Motor neuron (in vitro differentiated cells): ENCODE results near the gene NHLRC4. TPM values are rescaled to one million over a fixed set of nuclear protein-coding genes. Genes with fewer than 3 reads are reported as not detected.
"Not testable (repeated sequence)": the region's sequence is repeated elsewhere in the genome, so short reads cannot be mapped to it uniquely, and the experiment has no call there.

Experiments used
- ATAC-seq, 8 experiments: fragments of 200-7000 bp; cut with Tn5 transposase; replicated peaks in 6 of 8; 2 replicates each; pipeline ENCODE4 v1.8.0; 2021; ENCODE audit warnings: mild to moderate bottlenecking in 8 of 8, moderate library complexity in 8 of 8
- H3K27ac ChIP-seq, 2 donors: fragments of 250-450 bp; sonication (Bioruptor Pico); 2 replicates each; pipeline ENCODE4 v1.9.0; 2021; ENCODE audit warnings: antibody characterized with exemption in 2 of 2, mild to moderate bottlenecking in 2 of 2, moderate library complexity in 1 of 2
- H3K4me1 ChIP-seq, 2 donors: fragments of 250-450 bp; sonication (Bioruptor Pico); replicated peaks in 1 of 2; 2 replicates each; pipeline ENCODE4 v1.6.1; 2021; ENCODE audit warnings: antibody characterized with exemption in 2 of 2, mild to moderate bottlenecking in 2 of 2, moderate library complexity in 1 of 2
- H3K4me3 ChIP-seq, 5 donors: fragments of 250-450 bp; sonication (Bioruptor Pico); 2 replicates each; pipeline ENCODE4 v1.9.0; 2021; ENCODE audit warnings: antibody characterized with exemption in 5 of 5, mild to moderate bottlenecking in 5 of 5, moderate library complexity in 4 of 5
- WGBS, 10 experiments: fragments of 450-650 bp; shearing (Covaris generic); methylation state at CpG; one replicate each; pipeline ENCODE4 v1.0.0; 2022; 5-methylcytosine and 5-hydroxymethylcytosine counted together
- in situ Hi-C, 9 experiments: fragments of 400-800 bp; cut with MboI; loops; one replicate each; pipeline ENCODE4 v1.15.0; 2021; ENCODE audit warnings: low sequenced_read_pairs in 9 of 9, low pct_unique_long_range_greater_than_20kb in 2 of 9; ENCODE audit not compliant: unreplicated experiment in 9 of 9
- total RNA-seq, 8 experiments: library from RNA; unstranded; fragments of 300-600 nt; gene quantifications; 2 replicates each; pipeline versions ENCODE4 v1.2.3 to v1.2.4, GENCODE V29; 2022

Gene NHLRC4
- total RNA-seq, 8 experiments from 2014 or later, result 0.33 to 2.2 (median 1.0) TPM

DNA sequence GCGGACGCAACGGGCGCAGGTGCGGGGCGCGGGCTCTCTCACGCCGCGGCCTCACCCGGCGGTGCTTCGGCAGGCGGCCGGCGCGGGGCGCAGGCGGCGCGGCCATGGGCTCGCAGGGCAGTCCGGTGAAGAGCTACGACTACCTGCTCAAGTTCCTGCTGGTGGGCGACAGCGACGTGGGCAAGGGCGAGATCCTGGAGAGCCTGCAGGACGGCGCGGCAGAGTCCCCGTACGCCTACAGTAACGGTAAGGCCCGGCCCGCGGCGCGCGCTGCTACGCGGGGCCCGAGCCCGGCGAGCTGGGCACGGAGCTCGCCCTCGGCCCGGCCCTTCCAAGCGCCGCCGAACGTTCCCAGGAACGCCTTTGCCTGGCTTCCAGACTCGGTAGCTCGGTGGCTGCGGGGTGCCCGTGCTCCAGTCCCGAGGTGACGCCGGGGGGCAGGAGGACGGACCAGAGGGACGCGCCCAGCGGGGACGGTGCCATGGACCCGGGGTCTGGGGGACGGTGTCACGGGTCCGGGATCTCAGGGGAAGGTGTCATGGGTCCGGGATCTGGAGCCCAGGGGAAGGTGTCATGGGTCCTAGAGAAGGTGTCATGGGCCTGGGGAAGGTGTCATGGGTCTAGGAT is 23.5 kb downstream of the NHLRC4 start:
- in situ Hi-C loops, result no loop called here
- Histone ChIP-seq H3K27ac (peak overlapping the region; percentile 57 to 99), H3K4me3 (peak overlapping the region; percentile 69 to 96 (median 90)), H3K4me1 (peaks cover 12 to 14% of the 10 kb centered on the region in 2 donors)
- peak in 3 of 8 experiments; percentile 5 to 8 (median 8) for ATAC-seq
- WGBS, 10 experiments, result 0% methylated on average over 1 to 2 of the region's 71 CpGs; no CpG with 5 or more reads in 6 of the 10 experiments

DNA sequence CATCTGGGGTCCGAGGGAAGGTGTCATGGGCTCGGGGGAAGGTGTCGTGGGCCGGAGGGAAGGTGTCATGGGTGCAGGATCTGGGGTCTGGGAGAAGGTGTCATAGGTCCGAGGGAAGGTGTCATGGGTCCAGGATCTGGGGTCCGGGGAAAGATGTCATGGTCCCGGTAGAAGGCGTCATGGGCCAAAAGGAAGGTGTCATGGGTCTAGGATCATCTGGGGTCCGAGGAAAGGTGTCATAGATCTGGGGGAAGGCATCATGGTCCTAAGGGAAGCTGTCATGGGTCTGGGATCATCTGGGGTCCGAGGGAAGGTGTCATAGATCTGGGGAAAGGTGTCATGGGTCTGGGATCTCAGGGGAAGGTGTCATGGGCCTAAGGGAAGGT is 24.0 kb downstream of the NHLRC4 start:
- Histone ChIP-seq H3K27ac (peak overlapping the region in 1 of 2 donors; percentile 99), H3K4me3 (peak overlapping the region; percentile 69 to 96 (median 90)), H3K4me1 (peaks cover 12 to 14% of the 10 kb centered on the region in 2 donors)
- no peak for ATAC-seq
- in situ Hi-C loops, result no loop called here
- 0 to 100% (median 43%) methylated on average over 1 to 8 of the region's 10 CpGs; no CpG with 5 or more reads in 4 of the 10 experiments for WGBS, 10 experiments

DNA sequence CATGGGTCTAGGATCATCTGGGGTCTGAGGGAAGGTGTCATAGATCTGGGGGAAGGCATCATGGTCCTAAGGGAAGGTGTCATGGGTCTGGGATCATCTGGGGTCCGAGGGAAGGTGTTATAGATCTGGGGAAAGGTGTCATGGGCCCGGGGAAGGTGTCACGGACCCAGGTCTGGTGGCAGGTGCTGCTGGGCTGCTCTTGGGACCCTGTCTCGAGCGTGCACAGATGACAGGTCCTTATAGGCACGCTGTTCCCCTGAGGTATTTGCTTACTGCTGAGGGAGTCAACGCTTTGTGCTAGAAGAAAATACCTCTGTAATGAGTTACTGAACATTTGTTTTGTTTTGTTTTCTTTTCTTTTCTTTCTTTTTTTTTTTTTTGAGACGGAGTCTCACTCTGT is 24.4 kb downstream of the NHLRC4 start:
- Histone ChIP-seq H3K27ac (no peak overlapping the region), H3K4me3 (peak overlapping the region in 4 of 5 donors; percentile 86 to 96 (median 92)), H3K4me1 (peaks cover 12 to 14% of the 10 kb centered on the region in 2 donors)
- WGBS, 10 experiments, result 73 to 100% (median 90%) methylated on average over 1 to 6 of the region's 8 CpGs; no CpG with 5 or more reads in 4 of the 10 experiments
- no peak for ATAC-seq
- in situ Hi-C loops, result no loop called here

DNA sequence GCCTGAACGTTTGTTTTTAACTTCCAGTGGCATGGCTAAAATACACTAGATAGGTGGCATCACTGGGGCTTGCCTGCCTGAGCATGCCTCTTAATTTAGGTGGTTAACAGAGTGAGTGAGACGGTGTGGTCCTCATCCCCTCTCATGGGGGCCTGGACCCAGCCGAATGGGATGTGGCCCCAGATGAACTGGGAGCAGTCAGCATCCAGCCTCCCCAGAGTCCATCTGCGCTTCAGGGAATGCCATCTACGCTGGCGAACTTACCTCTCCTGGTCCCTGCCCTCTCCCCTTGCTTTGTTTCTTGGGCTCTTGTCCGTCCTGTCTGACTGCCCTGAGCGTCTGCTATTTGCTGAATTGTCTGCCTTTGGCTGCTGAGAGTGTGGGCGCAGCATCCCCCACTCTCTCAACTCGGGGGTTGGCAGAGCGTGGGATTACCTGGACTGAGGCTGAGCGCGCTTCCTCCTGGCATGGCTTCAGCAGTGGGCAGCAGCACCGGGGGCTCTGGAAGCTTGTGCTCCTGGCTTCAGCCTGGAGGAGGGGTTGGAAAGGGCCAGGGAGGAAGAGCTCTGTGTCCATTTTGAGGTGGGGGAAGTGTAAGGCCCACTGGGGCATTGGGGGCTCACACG is 25.2 kb downstream of the NHLRC4 start:
- 60 to 100% (median 93%) methylated on average over 3 to 8 of the region's 15 CpGs; no CpG with 5 or more reads in 6 of the 10 experiments for WGBS, 10 experiments
- Histone ChIP-seq H3K4me3 (no peak overlapping the region), H3K27ac (no peak overlapping the region), H3K4me1 (peaks cover 12 to 14% of the 10 kb centered on the region in 2 donors)
- in situ Hi-C loops, result no loop called here
- no peak for ATAC-seq

DNA sequence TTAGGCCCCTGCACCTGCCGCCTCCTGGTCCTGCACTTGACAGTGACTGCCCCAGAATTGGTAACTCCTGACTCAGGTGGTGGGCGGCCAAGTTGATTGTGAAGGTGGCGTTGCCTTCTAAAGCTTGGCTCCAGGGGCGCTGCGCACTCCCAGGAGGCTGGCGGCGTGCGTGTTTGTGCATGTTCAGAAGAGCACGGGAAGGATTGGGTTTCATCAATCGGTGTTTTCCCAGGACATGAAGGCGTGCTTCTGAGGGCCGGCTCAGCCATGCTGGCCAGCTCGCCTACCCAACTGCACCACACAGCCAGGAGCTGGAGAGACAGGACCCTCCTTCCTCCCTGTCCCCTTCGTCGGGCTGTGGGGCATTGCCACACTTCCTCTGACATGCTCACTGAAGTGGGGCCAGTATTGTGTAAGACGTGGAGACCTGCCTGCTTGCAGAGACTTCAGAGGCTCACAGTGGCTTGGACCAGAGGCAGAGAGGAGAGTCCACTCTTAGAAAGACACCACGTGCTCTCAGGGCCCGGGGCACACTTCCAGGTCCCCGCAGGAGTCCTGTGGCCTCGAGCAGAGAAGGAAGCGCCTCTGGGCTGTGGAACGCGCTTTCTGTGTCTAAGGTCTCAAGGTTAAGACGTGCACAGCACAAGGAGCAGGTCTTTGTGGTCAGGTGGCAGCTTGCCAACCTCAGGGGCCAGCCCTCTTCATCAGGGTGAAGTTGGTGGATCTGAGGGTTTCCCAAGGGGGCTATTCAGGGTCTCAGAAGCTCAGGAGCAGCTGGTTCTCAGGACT is 25.9 kb downstream of the NHLRC4 start:
- no peak overlapping the region for H3K4me3 ChIP-seq

DNA sequence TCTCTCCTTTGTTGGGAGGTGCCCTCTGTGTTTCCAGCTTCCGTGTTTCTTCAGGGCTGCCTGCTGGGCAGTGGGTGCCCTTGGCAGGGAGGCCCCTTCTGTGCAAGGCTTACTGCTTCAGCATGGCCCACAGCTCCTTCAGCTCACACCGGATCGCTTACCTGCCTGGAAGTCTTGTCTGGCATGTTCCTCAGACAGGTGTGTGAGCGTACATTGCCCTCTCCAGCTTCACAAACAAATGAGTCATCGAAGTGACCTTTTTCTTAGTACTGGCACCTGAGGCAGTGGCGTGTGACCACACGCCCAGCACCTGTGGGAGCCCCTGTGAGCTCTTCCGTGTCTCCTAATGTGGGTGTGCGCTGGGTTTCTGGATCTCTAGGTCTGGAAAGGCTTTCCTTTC is 26.6 kb downstream of the NHLRC4 start:
- no peak for ATAC-seq
- no peak overlapping the region for H3K4me3 ChIP-seq
- in situ Hi-C loops, result no loop called here
- H3K4me1 ChIP-seq, result peaks cover 5% of the 10 kb centered on the region in 2 donors
- WGBS, 10 experiments, result 87 to 100% (median 99%) methylated on average over 2 to 6 of the region's 9 CpGs; no CpG with 5 or more reads in 2 of the 10 experiments
- no peak overlapping the region for H3K27ac ChIP-seq

More for the DNA sequence above, 25.9 kb downstream of the NHLRC4 start:
- Histone ChIP-seq H3K4me1 (peaks cover 11% of the 10 kb centered on the region in 2 donors), H3K27ac (no peak overlapping the region)
- WGBS, 10 experiments, result 83 to 100% (median 96%) methylated on average over 2 to 11 of the region's 24 CpGs; no CpG with 5 or more reads in 5 of the 10 experiments
- ATAC-seq, result no peak
- in situ Hi-C loops, result no loop called here

DNA sequence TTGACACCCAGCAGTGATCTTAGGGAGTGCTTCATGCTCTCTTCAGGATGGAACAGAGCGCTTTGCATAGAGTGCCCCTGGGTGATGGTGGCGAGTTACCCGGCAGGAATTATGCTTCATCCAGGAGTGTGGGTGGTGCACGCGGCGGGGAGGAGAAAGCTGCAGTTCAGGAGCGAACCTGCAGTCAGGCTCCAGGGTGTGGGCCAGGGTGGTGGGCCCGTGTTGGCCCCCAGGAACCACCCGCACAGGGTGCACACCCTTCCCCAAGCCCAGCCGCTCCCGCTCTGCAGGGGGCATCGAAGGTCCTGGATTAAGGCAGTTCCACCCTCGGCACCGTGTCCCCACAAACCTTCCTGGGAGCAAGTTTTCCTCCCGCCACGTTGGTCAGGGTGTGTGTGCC is 27.0 kb downstream of the NHLRC4 start:
- H3K27ac ChIP-seq, result no peak overlapping the region
- no peak for ATAC-seq
- in situ Hi-C loops, result no loop called here
- H3K4me1 ChIP-seq, result peaks cover 5% of the 10 kb centered on the region in 2 donors
- 70 to 100% (median 90%) methylated on average over 1 to 5 of the region's 16 CpGs; no CpG with 5 or more reads in 4 of the 10 experiments for WGBS, 10 experiments
- H3K4me3 ChIP-seq, result no peak overlapping the region

DNA sequence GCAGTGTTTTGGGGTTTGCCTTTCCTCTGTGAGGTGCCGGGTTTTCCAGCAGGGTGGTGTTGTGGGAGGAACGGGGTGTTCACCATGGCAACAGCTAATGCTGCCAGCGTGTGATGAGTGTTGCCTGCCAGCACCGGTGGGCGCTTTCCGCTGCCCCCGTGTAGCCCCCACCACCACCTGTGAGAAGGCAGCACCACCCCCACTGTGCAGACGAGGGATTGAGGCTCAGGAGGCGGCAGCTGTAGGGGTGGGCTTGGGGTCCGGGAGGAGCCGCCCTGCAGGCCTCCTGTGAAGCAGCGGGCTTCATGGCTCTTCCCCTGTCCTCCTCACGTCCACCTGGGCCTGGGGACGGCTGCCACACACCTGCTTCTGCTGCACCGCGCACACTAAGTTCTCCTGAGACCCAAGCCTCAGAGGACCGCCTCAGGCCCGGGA is 28.3 kb downstream of the NHLRC4 start:
- ATAC-seq, result no peak
- Histone ChIP-seq H3K4me1 (peaks cover 5% of the 10 kb centered on the region in 2 donors), H3K4me3 (no peak overlapping the region), H3K27ac (no peak overlapping the region)
- in situ Hi-C loops, result no loop called here
- WGBS, 10 experiments, result 50% methylated on average over 2 of the region's 18 CpGs; no CpG with 5 or more reads in 9 of the 10 experiments

DNA sequence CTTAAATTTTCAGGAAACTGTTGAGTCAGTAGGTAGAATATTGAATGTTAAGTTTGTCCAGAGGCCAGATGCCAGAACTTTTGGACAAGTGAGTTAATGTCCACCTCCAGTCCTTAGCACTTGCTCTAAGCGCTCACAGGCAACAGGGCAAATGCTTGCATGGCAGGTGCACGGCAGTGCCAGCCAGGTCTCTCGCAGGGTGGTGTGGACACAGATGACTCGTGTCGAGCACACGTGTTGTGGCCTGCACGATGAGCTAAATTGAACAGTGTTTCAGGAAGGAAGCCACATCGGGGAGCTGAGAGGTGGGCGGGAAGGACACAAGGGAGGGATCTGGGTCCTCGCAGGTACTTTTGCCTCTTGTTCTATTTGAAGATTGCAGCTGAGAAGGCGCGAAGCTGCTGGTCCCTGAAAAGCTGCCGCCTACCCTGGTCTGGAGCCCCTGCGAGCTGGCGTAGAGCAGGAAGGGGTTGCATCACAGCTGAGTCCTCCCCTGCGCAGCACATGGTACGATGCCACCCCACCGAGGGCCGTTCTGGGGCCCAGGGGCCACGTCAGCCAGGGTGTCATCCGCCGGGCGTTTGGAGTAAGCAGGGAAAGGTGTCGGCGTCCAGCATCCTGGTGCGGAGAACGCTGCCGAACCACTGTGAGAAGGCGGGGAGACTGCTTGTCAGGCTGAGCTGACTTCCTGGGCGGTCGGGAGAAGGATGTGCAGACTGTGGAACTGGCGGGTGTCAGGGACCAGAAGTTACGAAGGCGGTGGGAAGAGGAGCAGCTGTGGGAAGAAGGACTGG is 29.3 kb downstream of the NHLRC4 start:
- in situ Hi-C loops, result no loop called here

DNA sequence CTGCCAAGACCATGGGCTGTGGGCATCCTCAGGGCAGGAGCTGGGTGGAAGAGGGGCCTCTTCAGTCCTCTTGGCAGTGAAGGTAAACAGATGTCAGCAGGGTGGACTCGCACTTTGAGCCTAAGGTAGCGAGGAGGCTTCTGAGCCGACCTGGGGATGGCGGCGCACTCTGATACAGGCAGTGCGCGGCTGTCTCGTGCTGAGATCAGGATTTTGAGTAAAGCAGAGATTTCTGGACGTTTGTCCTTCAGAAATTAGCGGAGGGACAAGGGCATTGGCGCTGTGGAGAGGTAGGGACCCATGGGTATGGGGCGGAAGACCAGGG is 29.9 kb downstream of the NHLRC4 start:
- 95% methylated on average over 6 of the region's 12 CpGs; no CpG with 5 or more reads in 9 of the 10 experiments for WGBS, 10 experiments
- Histone ChIP-seq H3K27ac (no peak overlapping the region), H3K4me3 (no peak overlapping the region), H3K4me1 (no peaks in the 10 kb centered on the region)
- in situ Hi-C loops, result no loop called here
- ATAC-seq, result no peak

More for the DNA sequence above, 29.3 kb downstream of the NHLRC4 start:
- Histone ChIP-seq H3K4me1 (no peaks in the 10 kb centered on the region), H3K4me3 (no peak overlapping the region), H3K27ac (no peak overlapping the region)
- no peak for ATAC-seq
- WGBS, 10 experiments, result 60 to 100% (median 83%) methylated on average over 1 to 22 of the region's 34 CpGs; no CpG with 5 or more reads in 4 of the 10 experiments

DNA sequence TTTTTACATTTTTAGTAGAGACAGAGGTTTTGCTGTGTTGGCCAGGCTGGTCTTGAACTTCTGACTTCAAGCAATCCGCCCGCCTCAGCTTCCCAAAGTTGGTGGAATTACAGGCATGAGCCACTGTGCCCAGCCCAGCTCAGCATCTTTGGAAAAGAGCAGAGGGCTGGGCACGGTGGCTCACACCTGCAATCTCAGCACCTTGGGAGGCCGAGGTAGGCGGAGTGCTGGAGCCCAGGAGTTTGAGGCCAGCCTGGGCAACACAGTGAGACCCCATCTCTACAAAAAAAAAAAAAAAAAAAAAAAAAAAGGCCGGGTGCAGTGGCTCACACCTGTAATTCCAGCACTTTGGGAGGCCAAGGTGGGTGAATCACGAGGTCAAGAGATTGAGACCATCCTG is 30.9 kb downstream of the NHLRC4 start:
- in situ Hi-C loops, H3K27ac ChIP-seq, H3K4me1 ChIP-seq, ATAC-seq, H3K4me3 ChIP-seq: not testable (repeated sequence)
- WGBS, 10 experiments, result 92 to 100% (median 100%) methylated on average over 1 to 5 of the region's 7 CpGs; no CpG with 5 or more reads in 3 of the 10 experiments

DNA sequence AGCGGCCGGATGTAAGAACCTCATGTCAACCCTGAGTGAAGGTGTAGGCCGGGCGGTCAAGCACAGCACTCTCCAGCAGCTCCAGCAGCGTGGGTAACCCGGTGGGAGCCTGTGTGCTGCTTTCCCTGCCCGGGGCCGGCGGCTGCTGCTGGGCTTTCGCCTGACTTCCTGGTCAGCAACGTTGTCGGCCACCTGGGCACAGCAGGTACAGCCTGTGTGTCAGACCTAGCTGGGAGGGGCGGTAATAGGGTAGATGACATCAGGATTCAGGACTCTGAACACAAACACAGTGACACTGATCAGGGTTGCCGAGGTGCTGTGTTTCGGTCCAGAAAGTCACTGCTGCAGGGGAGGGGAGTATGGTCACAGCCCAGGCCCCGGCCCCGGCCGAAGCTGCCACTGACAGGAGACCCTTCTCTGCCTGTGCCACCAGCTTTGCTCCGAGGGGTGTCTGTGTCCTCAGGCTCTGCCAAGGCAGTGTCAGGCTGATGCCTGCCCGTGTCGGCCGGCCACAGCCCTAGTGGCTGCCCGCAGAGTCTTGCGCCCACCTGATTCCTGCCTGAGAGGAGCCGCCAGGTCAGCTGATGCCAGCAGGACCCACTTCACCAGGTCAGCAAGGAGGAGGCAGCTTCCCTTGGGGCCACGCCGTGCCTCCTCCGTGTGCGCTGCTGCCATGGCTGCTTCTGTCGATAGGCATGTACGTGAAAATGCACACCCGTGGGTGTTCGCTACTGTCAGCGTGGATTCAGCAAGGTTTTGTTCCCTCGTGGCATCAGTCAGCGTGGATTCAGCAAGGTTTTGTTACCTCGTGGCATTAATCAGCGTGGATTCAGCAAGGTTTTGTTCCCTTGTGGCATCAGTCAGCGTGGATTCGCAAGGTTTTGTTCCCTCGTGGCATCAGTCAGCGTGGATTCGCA is 32.3 kb downstream of the NHLRC4 start:
- no peak overlapping the region for H3K4me3 ChIP-seq
- ATAC-seq, result peak in 2 of 8 experiments; percentile 13
- in situ Hi-C loops, result no loop called here
- H3K4me1 ChIP-seq, result no peaks in the 10 kb centered on the region
- no peak overlapping the region for H3K27ac ChIP-seq
- 93 to 100% (median 100%) methylated on average over 2 to 8 of the region's 43 CpGs; no CpG with 5 or more reads in 5 of the 10 experiments for WGBS, 10 experiments
